Skeletal muscle satellite cell (primary cell): Measurements from ENCODE around the gene BCL2L14.
"Not testable (repeated sequence)": the region's sequence is repeated elsewhere in the genome, so short reads cannot be mapped to it uniquely, and the experiment has no call there.

ENCODE experiments used
- H3K27me3 ChIP-seq: 2 replicates; pipeline ENCODE4 v1.7.0; 2013; ENCODE audit warnings: low read length; ENCODE audit not compliant: control insufficient read depth, insufficient read depth
- H3K36me3 ChIP-seq: 2 replicates; pipeline ENCODE4 v1.7.0; 2013; ENCODE audit warnings: mild to moderate bottlenecking, control low read depth, low read length; ENCODE audit not compliant: insufficient read depth
- H3K4me1 ChIP-seq: 2 replicates; pipeline ENCODE4 v1.7.0; 2013; ENCODE audit warnings: low read length; ENCODE audit not compliant: control insufficient read depth, insufficient read depth
- H3K4me2 ChIP-seq: 2 replicates; pipeline ENCODE4 v1.7.0; 2013; ENCODE audit warnings: mild to moderate bottlenecking, low read length
- H3K4me3 ChIP-seq: 2 replicates; pipeline ENCODE4 v1.7.0; 2013; ENCODE audit warnings: low read length
- H3K9ac ChIP-seq: 2 replicates; pipeline ENCODE4 v1.7.0; 2013; ENCODE audit warnings: mild to moderate bottlenecking, low read depth, low read length, moderate library complexity
- H3K9me3 ChIP-seq: replicated peaks from 2 replicates; pipeline ENCODE4 v1.7.0; 2013; ENCODE audit warnings: mild to moderate bottlenecking, control low read depth, low read length

BCL2L14 gene

GRCh38 chr12:12115514-12115913, 44.8 kb downstream of the BCL2L14 start:
- no peak overlapping the region for H3K9ac ChIP-seq
- no peak overlapping the region for H3K4me2 ChIP-seq
- peaks cover 8% of the 10 kb centered on the region for H3K36me3 ChIP-seq
- H3K4me3 ChIP-seq = no peak overlapping the region
- no peaks in the 10 kb centered on the region for H3K9me3 ChIP-seq
- H3K27me3 ChIP-seq = no peaks in the 10 kb centered on the region
- H3K4me1 ChIP-seq = no peaks in the 10 kb centered on the region

GRCh38 chr12:12116677-12117076, 45.9 kb downstream of the BCL2L14 start:
- Histone ChIP-seq H3K9ac (no peak overlapping the region), H3K36me3 (peaks cover 8% of the 10 kb centered on the region), H3K4me2 (no peak overlapping the region), H3K9me3 (no peaks in the 10 kb centered on the region), H3K4me3 (no peak overlapping the region), H3K27me3 (no peaks in the 10 kb centered on the region), H3K4me1 (no peaks in the 10 kb centered on the region)

- Histone ChIP-seq H3K36me3 (peaks cover 30% of the 10 kb centered on the region), H3K27me3 (no peaks in the 10 kb centered on the region), H3K9me3 (no peaks in the 10 kb centered on the region), H3K4me1 (no peaks in the 10 kb centered on the region), H3K9ac (no peak overlapping the region), H3K4me3 (no peak overlapping the region), H3K4me2 (no peak overlapping the region)
Observed at GRCh38 chr12:12121061-12121460, 50.3 kb downstream of the BCL2L14 start.

- Histone ChIP-seq H3K4me1 (no peaks in the 10 kb centered on the region), H3K4me3 (no peak overlapping the region), H3K36me3 (peaks cover 35% of the 10 kb centered on the region), H3K9ac (no peak overlapping the region), H3K9me3 (no peaks in the 10 kb centered on the region), H3K27me3 (no peaks in the 10 kb centered on the region), H3K4me2 (no peak overlapping the region)
Observed at GRCh38 chr12:12123036-12123604, 52.4 kb downstream of the BCL2L14 start.

DNA sequence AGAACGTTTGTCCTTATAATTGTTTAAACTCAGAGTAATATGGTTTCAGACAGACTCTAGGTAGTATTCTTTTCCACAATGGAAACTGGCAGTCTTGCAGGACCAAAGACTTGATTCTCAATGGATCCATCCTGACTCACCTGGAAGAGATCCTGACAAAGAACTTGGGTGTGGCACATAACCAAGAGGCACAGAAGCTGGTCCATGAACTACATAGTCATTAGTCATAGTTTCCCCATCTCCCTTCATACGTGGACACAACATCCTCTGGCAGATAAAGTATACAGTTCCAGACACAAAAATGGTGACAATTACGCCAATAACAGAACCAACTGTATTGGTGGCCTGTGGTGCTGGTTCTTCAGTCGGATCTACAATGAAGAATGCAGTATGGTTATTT, 55.8 kb downstream of the BCL2L14 start:
- Histone ChIP-seq H3K9me3 (no peaks in the 10 kb centered on the region), H3K4me3 (no peak overlapping the region), H3K36me3 (peaks cover 28% of the 10 kb centered on the region), H3K27me3 (no peaks in the 10 kb centered on the region), H3K4me2 (no peak overlapping the region), H3K9ac (no peak overlapping the region), H3K4me1 (no peaks in the 10 kb centered on the region)

- no peak overlapping the region for H3K9ac ChIP-seq
- H3K27me3 ChIP-seq = no peaks in the 10 kb centered on the region
- no peaks in the 10 kb centered on the region for H3K9me3 ChIP-seq
- no peak overlapping the region for H3K4me3 ChIP-seq
- no peaks in the 10 kb centered on the region for H3K4me1 ChIP-seq
- H3K4me2 ChIP-seq = no peak overlapping the region
- H3K36me3 ChIP-seq = peaks cover 28% of the 10 kb centered on the region
Observed at GRCh38 chr12:12127304-12127703, 56.6 kb downstream of the BCL2L14 start.

GRCh38 chr12:12128670-12129069, 57.9 kb downstream of the BCL2L14 start:
- no peak overlapping the region for H3K4me2 ChIP-seq
- no peaks in the 10 kb centered on the region for H3K27me3 ChIP-seq
- peaks cover 21% of the 10 kb centered on the region for H3K36me3 ChIP-seq
- H3K4me3 ChIP-seq = no peak overlapping the region
- no peak overlapping the region for H3K9ac ChIP-seq
- no peaks in the 10 kb centered on the region for H3K9me3 ChIP-seq
- no peaks in the 10 kb centered on the region for H3K4me1 ChIP-seq

DNA sequence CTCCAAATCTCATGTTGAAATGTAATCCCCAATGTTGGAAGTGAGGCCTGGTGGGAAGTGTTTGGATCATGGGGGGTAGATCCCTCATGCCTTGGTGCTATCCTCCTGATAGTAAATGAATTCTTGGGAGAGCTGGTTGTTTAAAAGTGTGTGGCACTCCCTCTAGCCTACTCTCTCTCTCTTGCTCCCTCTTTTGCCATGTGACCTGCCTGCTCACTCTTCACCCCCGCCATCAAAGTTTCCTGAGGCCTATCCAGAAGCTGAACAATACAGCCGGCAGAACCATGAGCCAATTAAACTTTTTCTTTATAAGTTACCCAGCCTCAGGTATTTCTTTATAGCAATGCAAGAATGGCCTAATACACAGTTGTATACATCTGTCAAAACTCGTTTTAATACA, 62.5 kb downstream of the BCL2L14 start:
- no peaks in the 10 kb centered on the region for H3K27me3 ChIP-seq
- H3K4me3 ChIP-seq = no peak overlapping the region
- H3K4me2 ChIP-seq = no peak overlapping the region
- no peak overlapping the region for H3K9ac ChIP-seq
- H3K36me3 ChIP-seq = peaks cover 4% of the 10 kb centered on the region
- no peaks in the 10 kb centered on the region for H3K4me1 ChIP-seq
- H3K9me3 ChIP-seq = no peaks in the 10 kb centered on the region

DNA sequence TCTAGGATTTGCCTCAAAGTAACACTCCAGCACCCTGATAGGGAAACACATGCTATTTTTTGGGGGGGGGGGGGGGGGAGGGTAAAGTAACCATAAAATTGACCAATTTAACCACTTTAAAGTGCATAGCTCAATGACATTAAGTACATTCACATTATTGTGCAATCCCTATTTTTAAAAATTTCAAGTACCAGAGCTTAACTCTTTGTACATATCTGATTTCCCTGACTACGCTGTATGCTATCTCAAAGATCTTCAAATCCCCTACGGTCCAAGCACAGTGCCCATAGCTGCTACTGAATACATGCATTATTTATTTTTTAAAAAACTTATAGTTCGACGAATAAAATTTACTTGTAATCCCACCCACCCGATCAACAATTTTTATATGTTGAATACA, 63.0 kb downstream of the BCL2L14 start:
- no peak overlapping the region for H3K4me2 ChIP-seq
- no peaks in the 10 kb centered on the region for H3K4me1 ChIP-seq

GRCh38 chr12:12138203-12139154, 67.7 kb downstream of the BCL2L14 start:
- H3K9ac ChIP-seq = no peak overlapping the region
- no peaks in the 10 kb centered on the region for H3K9me3 ChIP-seq
- no peak overlapping the region for H3K4me3 ChIP-seq
- H3K27me3 ChIP-seq = no peaks in the 10 kb centered on the region
- H3K4me1 ChIP-seq = no peaks in the 10 kb centered on the region
- no peak overlapping the region for H3K4me2 ChIP-seq
- H3K36me3 ChIP-seq = peaks cover 4% of the 10 kb centered on the region

More for the DNA sequence above, 63.0 kb downstream of the BCL2L14 start:
- Histone ChIP-seq H3K4me3 (no peak overlapping the region), H3K9ac (no peak overlapping the region), H3K36me3 (peaks cover 4% of the 10 kb centered on the region), H3K27me3 (no peaks in the 10 kb centered on the region), H3K9me3 (no peaks in the 10 kb centered on the region)

GRCh38 chr12:12141000-12141399, 70.3 kb downstream of the BCL2L14 start:
- Histone ChIP-seq H3K4me3 (no peak overlapping the region), H3K36me3 (no peaks in the 10 kb centered on the region), H3K4me1 (no peaks in the 10 kb centered on the region), H3K27me3 (no peaks in the 10 kb centered on the region), H3K9me3 (no peaks in the 10 kb centered on the region), H3K4me2 (no peak overlapping the region), H3K9ac (no peak overlapping the region)

DNA sequence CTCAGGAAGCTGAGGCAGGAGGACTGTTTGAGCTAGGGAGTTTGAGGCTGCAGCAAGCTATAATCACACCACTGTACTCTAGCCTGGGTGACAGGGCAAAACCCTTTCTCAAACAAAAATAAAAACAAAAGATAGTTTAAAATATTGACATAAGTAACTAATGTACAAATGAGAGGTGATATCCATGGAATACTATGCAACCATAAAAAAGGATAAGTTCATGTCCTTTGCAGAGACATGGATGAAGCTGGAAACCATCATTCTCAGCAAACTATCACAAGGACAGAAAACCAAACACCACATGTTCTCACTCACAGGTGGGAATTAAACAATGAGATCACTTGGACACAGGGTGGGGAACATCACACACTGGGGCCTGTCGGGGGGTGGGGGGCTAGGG, 73.8 kb downstream of the BCL2L14 start:
- H3K4me1 ChIP-seq, H3K4me2 ChIP-seq, H3K9ac ChIP-seq, H3K4me3 ChIP-seq, H3K9me3 ChIP-seq, H3K27me3 ChIP-seq: not testable (repeated sequence)
- H3K36me3 ChIP-seq = peaks cover 15% of the 10 kb centered on the region
